PC-9 (cell line): ENCODE data around the gene REXO4.

Source experiments
- CTCF ChIP-seq: fragments of 200-600 bp; sonication (generic); conservative IDR thresholded peaks from 2 replicates; pipeline ENCODE4 v1.6.1; 2017; ENCODE audit warnings: mixed run types, antibody characterized with exemption, mild to moderate bottlenecking, moderate library complexity
- EZH2 ChIP-seq: fragments of 200-600 bp; sonication (generic); IDR thresholded peaks from 2 replicates; pipeline ENCODE4 v1.8.0; 2017; ENCODE audit warnings: antibody characterized with exemption, low read depth

DNA sequence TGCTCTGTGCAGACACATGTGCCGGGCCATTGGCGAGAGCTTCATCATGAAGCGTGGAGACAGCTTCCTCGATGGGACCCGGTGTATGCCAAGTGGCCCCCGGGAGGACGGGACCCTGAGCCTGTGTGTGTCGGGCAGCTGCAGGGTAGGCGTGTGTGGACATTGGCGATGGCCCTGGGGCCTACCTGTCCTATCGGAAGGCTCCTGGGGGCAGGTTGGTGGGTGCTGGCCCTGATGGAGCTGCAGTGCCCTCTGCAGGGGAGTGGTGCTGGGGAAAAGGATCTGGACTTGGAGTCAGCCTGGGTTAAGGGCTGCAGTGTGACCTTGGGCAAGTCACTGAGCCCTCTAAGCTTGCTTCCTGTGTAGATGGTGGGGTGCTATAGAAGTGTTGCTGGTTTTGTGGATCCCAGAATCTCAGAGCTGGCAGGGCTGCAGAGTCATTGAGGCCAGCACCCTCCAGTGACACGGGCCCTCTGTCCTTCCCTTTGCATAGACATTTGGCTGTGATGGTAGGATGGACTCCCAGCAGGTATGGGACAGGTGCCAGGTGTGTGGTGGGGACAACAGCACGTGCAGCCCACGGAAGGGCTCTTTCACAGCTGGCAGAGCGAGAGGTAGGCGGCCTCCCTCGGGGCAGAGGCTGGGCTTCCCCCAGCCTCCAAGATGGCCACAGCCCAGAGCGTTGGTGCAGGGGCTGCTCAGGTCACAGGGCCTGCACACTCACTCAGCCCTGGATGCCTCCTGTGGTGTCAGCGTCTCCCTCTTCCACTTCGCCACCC is 20.1 kb upstream of the REXO4 start:
- TF ChIP-seq CTCF (no peak), EZH2 (no peak)
